OCI-LY3 (cell line): ENCODE measurements around the gene RGS9BP.

Source experiments
- EZH2phosphoT487 ChIP-seq: fragments of 200-600 bp; shearing (Covaris generic); IDR thresholded peaks from 2 replicates; pipeline ENCODE4 v1.6.1; 2018; ENCODE audit warnings: antibody characterized with exemption, mixed run types, low read depth
- TF ChIP-seq, protein P1 (sequence below): fragments of 200-600, 300-600 bp; sonication (generic); IDR thresholded peaks from 2 replicates; pipeline ENCODE4 v1.5.1; 2014; ENCODE audit warnings: antibody characterized with exemption, low read length, low read depth

DNA sequence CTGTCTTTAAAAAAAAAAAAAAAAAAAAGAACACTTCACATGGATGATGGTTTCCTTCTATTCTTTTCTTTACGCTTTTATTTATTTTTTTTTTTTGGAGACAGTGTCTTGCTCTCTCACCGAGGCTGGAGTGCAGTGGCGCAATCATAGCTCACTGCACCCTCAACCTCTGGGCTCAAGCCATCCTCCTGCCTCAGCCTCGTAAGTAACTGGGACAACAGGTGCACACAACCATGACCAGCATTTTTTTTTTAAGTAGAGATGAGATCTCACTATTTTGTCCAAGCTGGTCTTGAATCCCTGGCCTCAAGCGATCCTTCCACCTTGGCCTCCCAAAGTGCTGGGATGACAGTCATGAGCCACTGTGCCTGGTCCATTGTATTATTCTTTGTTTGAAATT is 25.0 kb upstream of the RGS9BP start:
- TF ChIP-seq, protein P1, sequence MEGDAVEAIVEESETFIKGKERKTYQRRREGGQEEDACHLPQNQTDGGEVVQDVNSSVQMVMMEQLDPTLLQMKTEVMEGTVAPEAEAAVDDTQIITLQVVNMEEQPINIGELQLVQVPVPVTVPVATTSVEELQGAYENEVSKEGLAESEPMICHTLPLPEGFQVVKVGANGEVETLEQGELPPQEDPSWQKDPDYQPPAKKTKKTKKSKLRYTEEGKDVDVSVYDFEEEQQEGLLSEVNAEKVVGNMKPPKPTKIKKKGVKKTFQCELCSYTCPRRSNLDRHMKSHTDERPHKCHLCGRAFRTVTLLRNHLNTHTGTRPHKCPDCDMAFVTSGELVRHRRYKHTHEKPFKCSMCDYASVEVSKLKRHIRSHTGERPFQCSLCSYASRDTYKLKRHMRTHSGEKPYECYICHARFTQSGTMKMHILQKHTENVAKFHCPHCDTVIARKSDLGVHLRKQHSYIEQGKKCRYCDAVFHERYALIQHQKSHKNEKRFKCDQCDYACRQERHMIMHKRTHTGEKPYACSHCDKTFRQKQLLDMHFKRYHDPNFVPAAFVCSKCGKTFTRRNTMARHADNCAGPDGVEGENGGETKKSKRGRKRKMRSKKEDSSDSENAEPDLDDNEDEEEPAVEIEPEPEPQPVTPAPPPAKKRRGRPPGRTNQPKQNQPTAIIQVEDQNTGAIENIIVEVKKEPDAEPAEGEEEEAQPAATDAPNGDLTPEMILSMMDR: no peak
- TF ChIP-seq EZH2phosphoT487: no peak
